Heart right ventricle (tissue), 16 donors: ENCODE results near the gene CA10. TPM values are rescaled to one million over a fixed set of nuclear protein-coding genes. Genes with fewer than 3 reads are reported as not detected.

Experiments used
- ATAC-seq, 8 donors: fragments of 200-7000 bp; cut with Tn5 transposase; one replicate each; pipeline ENCODE4 v1.9.1; 2020; ENCODE audit warnings: mild to moderate bottlenecking in 8 of 8, moderate library complexity in 8 of 8, moderate number of reproducible peaks in 1 of 8
- DNase-seq, 2 donors: peaks; one replicate each; pipeline ENCODE4 v3.0.0-alpha.2; 2020
- H3K27ac ChIP-seq, 10 donors: fragments of 200-600 bp; sonication (generic) in 2 of 10; one replicate each; pipeline versions ENCODE4 v1.5.0 to v1.8.0; 2020 to 2022; ENCODE audit warnings: mild to moderate bottlenecking in 3 of 10
- H3K27me3 ChIP-seq, 7 donors: fragments of 200-600 bp; one replicate each; pipeline ENCODE4 v1.8.0; 2021 to 2022; ENCODE audit warnings: mild to moderate bottlenecking in 2 of 7
- H3K36me3 ChIP-seq, 9 donors: fragments of 200-600 bp; sonication (generic) in 1 of 9; one replicate each; pipeline versions ENCODE4 v1.5.0 to v1.8.0; 2020 to 2022; ENCODE audit warnings: mild to moderate bottlenecking in 2 of 9
- H3K4me1 ChIP-seq, 9 donors: fragments of 200-600 bp; sonication (generic) in 1 of 9; one replicate each; pipeline versions ENCODE4 v1.5.0 to v1.8.0; 2020 to 2022; ENCODE audit warnings: mild to moderate bottlenecking in 4 of 9
- H3K4me3 ChIP-seq, 10 donors: fragments of 200-600 bp; sonication (generic) in 2 of 10; one replicate each; pipeline versions ENCODE4 v1.5.0 to v1.8.0; 2020 to 2022; ENCODE audit warnings: mild to moderate bottlenecking in 7 of 10, moderate library complexity in 2 of 10
- H3K9me3 ChIP-seq, 11 donors: fragments of 200-600 bp in 10 of 11; sonication (generic) in 2 of 11; one replicate each; pipeline versions ENCODE4 v1.5.0 to v1.8.0; 2013 to 2022; ENCODE audit warnings: mild to moderate bottlenecking in 2 of 11, control low read depth in 1 of 11, moderate library complexity in 1 of 11
- WGBS, 2 donors: extraction: QIAGEN DNeasy Blood & Tissue Kit; methylation state at CpG; one replicate each; pipeline ENCODE4 v1.1.7; 2013; ENCODE audit warnings: inconsistent platforms in 1 of 2; 5-methylcytosine and 5-hydroxymethylcytosine counted together
- intact Hi-C, 10 donors: fragments of 100-400 bp; cut with DNase I; formaldehyde crosslinking; loops; one replicate each; pipeline versions ENCODE4 v1.11.1 to v1.14.2; 2022
- polyA plus RNA-seq, 2 donors: library from polyadenylated mRNA; stranded (reverse); fragments of 200-250 nt; gene quantifications; one replicate each; pipeline ENCODE4 v1.2.3, GENCODE V29; 2013
- total RNA-seq, 10 donors: library from RNA; stranded (reverse); fragmentation: NEBNext Ultra II Directional in 3 of 10; extraction: Animal tissue kit (Norgen Biotek cat#: 25700) in 3 of 10; gene quantifications; one replicate each; pipeline versions ENCODE4 v1.2.1 to v1.2.4, GENCODE V29; 2021 to 2023
- TF ChIP-seq, protein P1 (sequence below), 9 donors: fragments of 200-600 bp; sonication (generic) in 2 of 9; IDR thresholded peaks; one replicate each; pipeline versions ENCODE4 v1.5.0 to v1.8.0; 2021 to 2022; ENCODE audit warnings: antibody characterized with exemption in 9 of 9, mild to moderate bottlenecking in 5 of 9, moderate library complexity in 1 of 9
- donor health status: Arrhythmogenic right ventricular cardiomyopathy.
- donor health status: ischemic (EF 13 %, LVEDD 7.1; RV severe dilation, severe dysfunction).
- donor health status: healthy with polysubstance abuse.
- donor health status: DM: no; HTN: yes; CAD: no.
- donor health status: DM: no; HTN: no; CAD: no.
- donor health status: ischemic (EF 25% LVEDD 6.9; RV normal size, moderate dysfunction).
- donor health status: ischemic (EF 25% LVEDD 5.7; RV mildly dilated, moderate dysfunction).
- donor health status: healthy.
- donor health status: DM: yes; HTN: yes; CAD: no.
- donor health status: Ischemic cardiomyopathy.
- donor health status: ischemic (EF 35%, LVEDD 5.7; RV mildly dilated, moderate dysfunction).
- donor health status: nonischemic (EF 11% LVEDD 7.7; RV severe dilation, severe dysfunction).
- donor health status: DM: yes; HTN: yes; CAD: no.
- donor health status: PGD.
- donor health status: ischemic (EF 29% LVEDD 5.4; RV normal size, mild dysfunction).
- donor health status: nonischemic (EF 23%, LVEDD 6.1; RV moderate dilation, normal function).

The CA10 gene
- total and polyA plus RNA-seq, 12 donors = not detected

- ATAC-seq = no peak
These were observed 304.7 kb downstream of the CA10 start for GRCh38 chr17:51853857-51854256.

DNA sequence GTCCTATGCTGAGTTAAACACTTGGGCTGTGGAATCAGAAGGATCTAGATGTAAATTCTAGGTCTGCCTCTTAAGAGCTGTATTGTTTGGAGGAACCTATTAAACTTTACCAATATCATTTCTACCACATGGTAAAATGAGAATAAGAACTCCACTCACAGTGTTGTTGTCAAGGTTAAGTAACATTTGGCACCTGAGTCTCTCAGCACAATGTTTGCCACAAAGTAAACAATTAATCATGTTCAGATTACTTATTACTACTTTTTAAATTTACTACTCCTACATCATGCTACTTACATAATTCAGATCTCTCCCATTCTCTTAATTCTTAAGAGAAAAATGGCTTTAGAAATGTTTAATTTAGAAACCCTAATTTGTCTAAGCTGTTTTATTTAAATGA, 305.9 kb downstream of the CA10 start:
- TF ChIP-seq, protein P1, sequence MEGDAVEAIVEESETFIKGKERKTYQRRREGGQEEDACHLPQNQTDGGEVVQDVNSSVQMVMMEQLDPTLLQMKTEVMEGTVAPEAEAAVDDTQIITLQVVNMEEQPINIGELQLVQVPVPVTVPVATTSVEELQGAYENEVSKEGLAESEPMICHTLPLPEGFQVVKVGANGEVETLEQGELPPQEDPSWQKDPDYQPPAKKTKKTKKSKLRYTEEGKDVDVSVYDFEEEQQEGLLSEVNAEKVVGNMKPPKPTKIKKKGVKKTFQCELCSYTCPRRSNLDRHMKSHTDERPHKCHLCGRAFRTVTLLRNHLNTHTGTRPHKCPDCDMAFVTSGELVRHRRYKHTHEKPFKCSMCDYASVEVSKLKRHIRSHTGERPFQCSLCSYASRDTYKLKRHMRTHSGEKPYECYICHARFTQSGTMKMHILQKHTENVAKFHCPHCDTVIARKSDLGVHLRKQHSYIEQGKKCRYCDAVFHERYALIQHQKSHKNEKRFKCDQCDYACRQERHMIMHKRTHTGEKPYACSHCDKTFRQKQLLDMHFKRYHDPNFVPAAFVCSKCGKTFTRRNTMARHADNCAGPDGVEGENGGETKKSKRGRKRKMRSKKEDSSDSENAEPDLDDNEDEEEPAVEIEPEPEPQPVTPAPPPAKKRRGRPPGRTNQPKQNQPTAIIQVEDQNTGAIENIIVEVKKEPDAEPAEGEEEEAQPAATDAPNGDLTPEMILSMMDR (IDR thresholded peaks at IDR 0.05) = no peak
- Histone ChIP-seq H3K9me3 (no peaks in the 10 kb centered on the region), H3K27me3 (peaks cover 0 to 64% (median 6%) of the 10 kb centered on the region in 7 donors), H3K27ac (no peak overlapping the region), H3K36me3 (no peaks in the 10 kb centered on the region), H3K4me3 (no peak overlapping the region), H3K4me1 (no peaks in the 10 kb centered on the region)
- ATAC-seq = no peak
- intact Hi-C loops = no loop called here
- DNase-seq = no peak

More at GRCh38 chr17:51853857-51854256, 304.7 kb downstream of the CA10 start:
- Histone ChIP-seq H3K4me1 (no peaks in the 10 kb centered on the region), H3K36me3 (no peaks in the 10 kb centered on the region), H3K9me3 (no peaks in the 10 kb centered on the region), H3K27ac (no peak overlapping the region), H3K27me3 (peaks cover 0 to 53% (median 6%) of the 10 kb centered on the region in 7 donors), H3K4me3 (no peak overlapping the region)
- intact Hi-C loops = no loop called here
- TF ChIP-seq, protein P1 (IDR thresholded peaks at IDR 0.05) = no peak
- 65 to 66% methylated on average over 5 of the region's 5 CpGs for WGBS, 2 donors
- no peak for DNase-seq

DNA sequence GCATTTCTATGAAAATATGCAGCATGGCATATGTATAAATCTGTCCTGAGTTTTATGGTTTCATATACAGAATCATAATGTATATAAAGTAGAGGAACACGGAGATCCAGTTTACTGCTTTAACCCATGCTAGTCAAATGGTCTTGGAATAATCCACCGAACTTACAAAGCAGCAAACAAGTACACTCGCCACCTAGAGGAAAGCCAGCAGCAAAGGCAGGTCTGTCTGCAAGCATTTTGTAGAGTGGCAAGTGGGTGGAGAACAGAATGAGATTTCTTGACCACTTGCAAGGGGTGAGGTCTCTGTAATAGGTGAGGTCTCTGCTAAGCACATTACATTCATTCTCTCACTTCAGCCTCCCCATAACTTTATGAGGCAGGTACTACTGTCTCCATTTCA, 308.3 kb downstream of the CA10 start:
- no peak overlapping the region for H3K4me3 ChIP-seq
- ATAC-seq (no peak), DNase-seq (no peak)
- H3K27me3 ChIP-seq = peaks cover 0 to 68% (median 6%) of the 10 kb centered on the region in 7 donors
- H3K27ac ChIP-seq = no peak overlapping the region
- no peaks in the 10 kb centered on the region for H3K4me1 ChIP-seq
- H3K9me3 ChIP-seq = no peaks in the 10 kb centered on the region
- TF ChIP-seq, protein P1 (IDR thresholded peaks at IDR 0.05) = no peak
- 27 to 33% methylated on average over 3 of the region's 3 CpGs for WGBS, 2 donors
- no peaks in the 10 kb centered on the region for H3K36me3 ChIP-seq
- intact Hi-C loops = no loop called here

GRCh38 chr17:51848451-51848850, 310.1 kb downstream of the CA10 start:
- WGBS, 2 donors = 57 to 70% methylated on average over 3 of the region's 3 CpGs
- intact Hi-C loops = no loop called here
- Histone ChIP-seq H3K9me3 (no peaks in the 10 kb centered on the region), H3K27me3 (peaks cover 0 to 64% (median 6%) of the 10 kb centered on the region in 7 donors), H3K27ac (no peak overlapping the region), H3K36me3 (no peaks in the 10 kb centered on the region), H3K4me3 (no peak overlapping the region), H3K4me1 (no peaks in the 10 kb centered on the region)
- no peak for DNase-seq
- no peak for ATAC-seq
- TF ChIP-seq, protein P1 (IDR thresholded peaks at IDR 0.05) = no peak
